ENCODE data around the gene MYF6.

GRCh38 chr12:80754274-80754673 lies 46.8 kb downstream of the MYF6 start:
- no peak for TF ChIP-seq CTCF (IDR thresholded peaks at IDR 0.05; ENCODE audit: poor library complexity)
- no peak for TF ChIP-seq EZH2 (IDR thresholded peaks at IDR 0.05; ENCODE audit: borderline replicate concordance)
- TF ChIP-seq EZH2phosphoT487 (IDR thresholded peaks at IDR 0.05; ENCODE audit: low read depth, severe bottlenecking, unreplicated experiment): no peak
